ENCODE results near the gene P2RY12.

GRCh38 chr3:151431940-151432339 is 47.4 kb upstream of the P2RY12 start:
- no peak for TF ChIP-seq CREB5 (CRISPR knock-in tag; IDR thresholded peaks at IDR 0.05; ENCODE audit: low read depth)
- no peak for TF ChIP-seq OSR1 (CRISPR knock-in tag; IDR thresholded peaks at IDR 0.05)
- TF ChIP-seq, protein P1, sequence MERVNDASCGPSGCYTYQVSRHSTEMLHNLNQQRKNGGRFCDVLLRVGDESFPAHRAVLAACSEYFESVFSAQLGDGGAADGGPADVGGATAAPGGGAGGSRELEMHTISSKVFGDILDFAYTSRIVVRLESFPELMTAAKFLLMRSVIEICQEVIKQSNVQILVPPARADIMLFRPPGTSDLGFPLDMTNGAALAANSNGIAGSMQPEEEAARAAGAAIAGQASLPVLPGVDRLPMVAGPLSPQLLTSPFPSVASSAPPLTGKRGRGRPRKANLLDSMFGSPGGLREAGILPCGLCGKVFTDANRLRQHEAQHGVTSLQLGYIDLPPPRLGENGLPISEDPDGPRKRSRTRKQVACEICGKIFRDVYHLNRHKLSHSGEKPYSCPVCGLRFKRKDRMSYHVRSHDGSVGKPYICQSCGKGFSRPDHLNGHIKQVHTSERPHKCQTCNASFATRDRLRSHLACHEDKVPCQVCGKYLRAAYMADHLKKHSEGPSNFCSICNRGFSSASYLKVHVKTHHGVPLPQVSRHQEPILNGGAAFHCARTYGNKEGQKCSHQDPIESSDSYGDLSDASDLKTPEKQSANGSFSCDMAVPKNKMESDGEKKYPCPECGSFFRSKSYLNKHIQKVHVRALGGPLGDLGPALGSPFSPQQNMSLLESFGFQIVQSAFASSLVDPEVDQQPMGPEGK (CRISPR knock-in tag; IDR thresholded peaks at IDR 0.05; ENCODE audit: borderline replicate concordance), result no peak
- no peak for TF ChIP-seq ZFP30 (CRISPR knock-in tag; IDR thresholded peaks at IDR 0.05)
- TF ChIP-seq, protein P2, sequence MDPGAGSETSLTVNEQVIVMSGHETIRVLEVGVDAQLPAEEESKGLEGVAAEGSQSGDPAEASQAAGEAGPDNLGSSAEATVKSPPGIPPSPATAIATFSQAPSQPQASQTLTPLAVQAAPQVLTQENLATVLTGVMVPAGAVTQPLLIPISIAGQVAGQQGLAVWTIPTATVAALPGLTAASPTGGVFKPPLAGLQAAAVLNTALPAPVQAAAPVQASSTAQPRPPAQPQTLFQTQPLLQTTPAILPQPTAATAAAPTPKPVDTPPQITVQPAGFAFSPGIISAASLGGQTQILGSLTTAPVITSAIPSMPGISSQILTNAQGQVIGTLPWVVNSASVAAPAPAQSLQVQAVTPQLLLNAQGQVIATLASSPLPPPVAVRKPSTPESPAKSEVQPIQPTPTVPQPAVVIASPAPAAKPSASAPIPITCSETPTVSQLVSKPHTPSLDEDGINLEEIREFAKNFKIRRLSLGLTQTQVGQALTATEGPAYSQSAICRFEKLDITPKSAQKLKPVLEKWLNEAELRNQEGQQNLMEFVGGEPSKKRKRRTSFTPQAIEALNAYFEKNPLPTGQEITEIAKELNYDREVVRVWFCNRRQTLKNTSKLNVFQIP (CRISPR knock-in tag; IDR thresholded peaks at IDR 0.05; ENCODE audit: borderline replicate concordance, low read depth), result no peak
- TF ChIP-seq, protein P3, sequence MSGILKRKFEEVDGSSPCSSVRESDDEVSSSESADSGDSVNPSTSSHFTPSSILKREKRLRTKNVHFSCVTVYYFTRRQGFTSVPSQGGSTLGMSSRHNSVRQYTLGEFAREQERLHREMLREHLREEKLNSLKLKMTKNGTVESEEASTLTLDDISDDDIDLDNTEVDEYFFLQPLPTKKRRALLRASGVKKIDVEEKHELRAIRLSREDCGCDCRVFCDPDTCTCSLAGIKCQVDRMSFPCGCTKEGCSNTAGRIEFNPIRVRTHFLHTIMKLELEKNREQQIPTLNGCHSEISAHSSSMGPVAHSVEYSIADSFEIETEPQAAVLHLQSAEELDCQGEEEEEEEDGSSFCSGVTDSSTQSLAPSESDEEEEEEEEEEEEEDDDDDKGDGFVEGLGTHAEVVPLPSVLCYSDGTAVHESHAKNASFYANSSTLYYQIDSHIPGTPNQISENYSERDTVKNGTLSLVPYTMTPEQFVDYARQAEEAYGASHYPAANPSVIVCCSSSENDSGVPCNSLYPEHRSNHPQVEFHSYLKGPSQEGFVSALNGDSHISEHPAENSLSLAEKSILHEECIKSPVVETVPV (CRISPR knock-in tag; IDR thresholded peaks at IDR 0.05), result no peak
- TF ChIP-seq BACH2 (CRISPR knock-in tag; IDR thresholded peaks at IDR 0.05; ENCODE audit: borderline replicate concordance), result no peak
- TF ChIP-seq ZFP3 (CRISPR knock-in tag; IDR thresholded peaks at IDR 0.05), result no peak
